Left hindlimb (tissue), 1 donor: ENCODE measurements around the gene KRTAP12-3.
"Not testable (repeated sequence)": the region's sequence is repeated elsewhere in the genome, so short reads cannot be mapped to it uniquely, and the experiment has no call there.

Experiments used
- DNase-seq: peaks from one replicate; pipeline ENCODE4 v3.0.0-alpha.2; 2018

KRTAP12-3 gene

DNA sequence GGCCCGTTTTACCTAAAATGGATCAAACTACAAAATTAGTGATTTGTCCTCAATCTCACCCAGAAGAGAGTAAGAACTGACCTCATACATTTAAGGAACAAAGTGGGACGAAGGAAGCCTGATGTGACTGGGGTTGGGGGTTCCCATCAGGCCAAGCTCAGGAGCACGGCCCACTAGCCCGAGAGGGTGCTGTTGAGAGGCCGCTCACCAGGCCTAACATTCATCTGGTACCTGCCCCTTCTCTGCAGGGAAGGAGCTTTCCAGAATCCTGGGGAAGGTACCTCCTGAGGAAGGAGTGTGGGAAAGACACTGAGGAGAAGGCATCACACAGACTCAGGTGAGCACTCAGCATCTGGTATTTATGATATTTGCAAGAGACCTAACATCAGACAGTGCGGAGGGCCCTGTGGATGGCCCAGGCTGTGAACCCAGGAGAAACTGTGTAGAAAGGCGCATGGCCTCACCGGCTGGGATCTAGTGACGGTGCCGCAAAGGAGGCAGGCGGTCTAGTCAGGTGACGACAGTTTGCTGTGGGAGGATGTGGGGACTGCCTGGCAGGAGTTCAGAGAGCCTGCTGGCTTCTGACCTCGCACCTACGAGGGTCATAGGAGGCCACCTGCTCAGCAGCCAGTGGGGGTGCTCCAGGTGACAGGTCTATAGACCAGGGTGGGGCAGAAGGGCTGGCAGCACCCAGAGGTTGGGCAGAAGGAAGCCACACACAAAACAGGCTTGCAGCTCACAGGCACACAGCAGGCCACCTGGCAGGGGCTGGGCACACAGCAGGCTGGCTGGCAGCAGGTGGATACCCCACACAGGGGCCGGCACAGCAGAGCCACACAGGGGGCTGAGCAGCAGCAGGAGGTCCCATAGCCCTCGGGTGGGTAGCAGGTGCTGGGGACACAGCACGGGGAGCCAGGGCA is 3.8 kb upstream of the KRTAP12-3 start:
- DNase-seq = no peak

DNA sequence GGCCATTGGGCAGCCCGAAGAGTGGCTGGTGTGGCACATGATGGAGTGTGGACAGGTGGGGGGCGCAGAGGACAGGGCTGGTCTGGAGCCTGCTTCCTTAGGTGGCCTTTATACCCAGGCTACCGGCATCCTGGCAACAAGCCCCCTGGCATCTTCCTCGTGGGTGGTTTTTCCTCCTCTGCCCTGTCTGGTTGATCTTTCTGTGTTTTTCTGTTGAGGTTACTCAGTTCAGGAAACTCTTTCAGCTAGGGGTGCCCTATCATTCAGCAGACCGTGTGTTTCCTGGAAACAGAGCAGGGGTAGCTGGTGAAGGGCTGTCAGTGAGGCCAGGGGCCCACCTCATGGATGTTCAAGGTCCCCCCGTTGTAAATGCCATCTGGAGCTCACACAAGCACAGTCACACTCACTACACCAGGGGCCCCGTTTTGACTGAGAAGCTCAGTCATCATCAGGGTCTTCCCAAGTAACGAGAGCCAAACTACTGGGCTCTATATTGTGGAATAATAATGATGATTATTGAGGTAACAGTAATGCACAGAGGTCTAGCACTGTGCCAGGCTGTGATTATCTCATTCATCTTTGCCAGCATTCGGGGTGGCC is 3.1 kb upstream of the KRTAP12-3 start, which contains the start of gene KRTAP12-4:
Gene KRTAP12-4, minus strand, starts transcription at position 84 of the 600 bp plus-strand sequence. Its CDS starts 45 bp downstream, at position 39.
- DNase-seq = no peak

- no peak for DNase-seq
These were observed 864 bp upstream of the KRTAP12-3 start for GRCh38 chr21:44656868-44657267.

GRCh38 chr21:44658541-44658910 is 794 bp downstream of the KRTAP12-3 start:
- no peak for DNase-seq

- DNase-seq = no peak
These were observed 1.3 kb downstream of the KRTAP12-3 start for GRCh38 chr21:44658913-44659595.

GRCh38 chr21:44661567-44661966 is 3.8 kb downstream of the KRTAP12-3 start:
- DNase-seq = not testable (repeated sequence)

GRCh38 chr21:44664691-44665090 is 7.0 kb downstream of the KRTAP12-3 start:
- no peak for DNase-seq

GRCh38 chr21:44666401-44667320 is 8.9 kb downstream of the KRTAP12-3 start, which contains the start of gene KRTAP12-2:
Gene KRTAP12-2 (minus strand): TSS chr21:44666927. CDS start chr21:44666886, 41 bp downstream.
- DNase-seq = no peak

- DNase-seq = no peak
These were observed 9.9 kb downstream of the KRTAP12-3 start for GRCh38 chr21:44667612-44668011.

DNA sequence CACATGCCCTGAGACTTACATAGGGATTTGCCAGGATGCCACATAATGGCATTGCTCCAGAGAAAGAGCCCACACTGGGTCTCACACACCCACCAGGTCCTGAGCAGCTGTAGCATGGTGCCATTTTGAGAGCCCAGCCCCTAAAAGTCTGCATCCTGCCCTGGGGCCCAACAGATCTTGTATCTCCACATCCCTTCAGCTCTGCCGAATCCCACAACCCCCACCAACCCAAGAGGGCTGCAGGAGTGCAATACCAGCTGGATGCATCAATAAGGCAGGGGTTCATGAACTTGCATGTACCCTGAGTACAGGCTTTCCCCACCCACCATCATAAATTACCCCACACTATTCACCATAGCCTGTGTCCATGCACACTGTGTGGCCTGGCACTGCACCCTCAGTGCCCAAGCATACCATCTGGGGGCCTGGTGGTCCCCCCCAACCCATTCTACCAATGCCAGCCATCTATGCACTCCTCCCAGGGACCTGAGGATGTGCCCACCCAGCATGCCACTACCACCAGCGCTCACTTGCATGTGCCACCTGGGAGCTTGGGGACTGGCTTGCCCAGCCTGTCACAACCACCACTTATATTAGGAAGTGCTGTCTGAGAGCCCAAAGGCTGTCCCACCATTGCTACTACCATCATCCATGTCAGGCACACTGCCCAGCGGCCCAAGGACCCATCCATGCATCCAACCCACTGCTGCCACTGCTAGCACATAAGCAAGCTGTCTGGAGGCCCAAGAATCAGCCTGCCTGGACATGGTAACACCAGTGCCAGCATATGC is 13.1 kb downstream of the KRTAP12-3 start:
- no peak for DNase-seq

DNA sequence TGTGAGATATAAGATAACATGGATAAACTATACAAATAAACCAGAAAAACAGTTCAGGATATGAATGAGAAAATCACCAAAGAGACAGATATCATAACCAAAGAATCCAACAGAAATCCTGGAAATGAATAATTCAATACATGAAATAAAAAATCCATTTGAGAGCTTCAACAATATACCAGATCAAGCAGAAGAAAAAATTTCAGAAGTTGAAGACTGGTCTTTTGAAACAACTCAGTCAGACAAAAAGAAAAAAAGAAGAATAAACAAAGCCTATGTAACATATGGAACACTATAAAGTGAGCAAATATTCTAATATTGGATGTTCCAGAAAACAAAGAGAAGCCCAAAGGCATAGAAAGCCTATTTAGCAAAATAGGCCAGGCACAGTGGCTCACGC is 14.2 kb downstream of the KRTAP12-3 start:
- no peak for DNase-seq

DNA sequence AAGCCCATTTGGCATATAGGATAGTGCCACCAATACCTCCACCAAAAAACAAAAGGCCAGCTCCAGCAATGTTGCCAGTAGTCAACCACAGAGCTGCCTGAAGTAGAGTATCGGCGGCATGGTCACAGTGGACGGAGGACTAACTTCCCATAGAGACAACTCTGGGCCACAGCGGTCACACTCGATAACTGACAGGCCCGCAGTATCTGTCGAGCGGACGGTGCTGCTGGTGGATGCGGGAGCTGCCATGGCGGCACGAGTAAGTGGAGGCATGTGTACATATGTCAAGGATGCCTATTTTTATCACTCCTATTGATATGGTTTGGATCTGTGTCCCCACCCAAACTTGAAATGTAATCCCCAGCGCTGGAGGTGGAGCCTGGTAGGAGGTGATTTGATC is 20.1 kb downstream of the KRTAP12-3 start:
- DNase-seq = no peak

GRCh38 chr21:44681152-44681551 is 23.4 kb downstream of the KRTAP12-3 start:
- no peak for DNase-seq

DNA sequence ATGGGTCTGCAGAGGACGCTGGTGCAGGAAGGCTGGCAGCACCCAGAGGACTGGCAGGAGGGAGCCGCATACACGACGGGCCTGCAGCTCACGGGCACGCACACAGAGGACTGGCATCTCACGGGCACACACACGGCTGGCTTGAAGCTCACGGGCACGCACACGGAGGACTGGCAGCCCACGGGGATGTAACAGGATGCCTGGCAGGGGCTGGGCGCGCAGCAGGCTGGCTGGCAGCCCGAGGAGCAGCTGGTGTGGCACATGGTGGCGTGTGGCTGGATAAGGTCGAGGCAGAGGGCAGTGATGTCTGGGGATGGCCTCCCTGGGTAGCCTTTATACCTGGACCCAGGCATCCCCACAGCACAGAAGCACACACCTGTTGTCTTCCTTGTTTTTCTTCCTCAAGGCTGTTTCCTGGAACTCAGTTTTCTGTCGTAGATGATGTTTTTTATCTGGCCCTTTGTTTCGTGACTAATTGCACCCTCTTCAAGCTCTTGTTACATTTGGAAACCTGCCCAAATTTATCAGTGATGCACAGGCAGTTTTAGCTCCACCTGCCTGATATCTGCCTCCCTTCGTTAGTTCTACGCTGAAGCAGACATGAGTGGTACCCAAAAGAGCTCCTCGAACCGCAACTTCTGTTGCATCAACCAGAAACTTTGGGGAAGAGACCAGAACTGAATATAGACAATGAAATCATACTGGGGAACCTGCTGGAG is 24.3 kb downstream of the KRTAP12-3 start, which contains the start of gene KRTAP12-1:
Gene KRTAP12-1, minus strand, starts transcription at position 303 of the 719 bp plus-strand sequence. Its CDS starts 40 bp downstream, at position 263.
- DNase-seq = no peak

- no peak for DNase-seq
These were observed 24.9 kb downstream of the KRTAP12-3 start for GRCh38 chr21:44682580-44683151.

- no peak for DNase-seq
These were observed 26.3 kb downstream of the KRTAP12-3 start for GRCh38 chr21:44684077-44684476.

DNA sequence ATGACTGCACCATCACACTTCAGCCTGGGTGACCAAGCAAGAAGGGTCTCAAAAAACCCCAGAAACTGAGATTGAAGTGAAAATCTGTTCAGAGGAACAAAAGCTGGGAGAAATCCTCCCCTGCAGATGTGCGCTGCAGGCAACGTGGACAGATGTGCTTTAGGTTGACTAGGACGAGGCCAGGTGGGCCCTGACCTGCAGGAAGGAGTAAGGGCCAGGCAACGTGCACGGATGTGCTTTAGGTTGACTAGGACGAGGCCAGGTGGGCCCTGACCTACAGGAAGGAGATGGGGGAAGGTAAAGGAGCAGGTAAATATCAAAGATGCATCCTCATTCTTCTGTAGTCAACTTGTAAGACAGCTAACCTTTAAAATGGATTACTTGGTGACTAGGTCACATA is 26.8 kb downstream of the KRTAP12-3 start:
- no peak for DNase-seq

- not testable (repeated sequence) for DNase-seq
These were observed 27.3 kb downstream of the KRTAP12-3 start for GRCh38 chr21:44685050-44685449.

DNA sequence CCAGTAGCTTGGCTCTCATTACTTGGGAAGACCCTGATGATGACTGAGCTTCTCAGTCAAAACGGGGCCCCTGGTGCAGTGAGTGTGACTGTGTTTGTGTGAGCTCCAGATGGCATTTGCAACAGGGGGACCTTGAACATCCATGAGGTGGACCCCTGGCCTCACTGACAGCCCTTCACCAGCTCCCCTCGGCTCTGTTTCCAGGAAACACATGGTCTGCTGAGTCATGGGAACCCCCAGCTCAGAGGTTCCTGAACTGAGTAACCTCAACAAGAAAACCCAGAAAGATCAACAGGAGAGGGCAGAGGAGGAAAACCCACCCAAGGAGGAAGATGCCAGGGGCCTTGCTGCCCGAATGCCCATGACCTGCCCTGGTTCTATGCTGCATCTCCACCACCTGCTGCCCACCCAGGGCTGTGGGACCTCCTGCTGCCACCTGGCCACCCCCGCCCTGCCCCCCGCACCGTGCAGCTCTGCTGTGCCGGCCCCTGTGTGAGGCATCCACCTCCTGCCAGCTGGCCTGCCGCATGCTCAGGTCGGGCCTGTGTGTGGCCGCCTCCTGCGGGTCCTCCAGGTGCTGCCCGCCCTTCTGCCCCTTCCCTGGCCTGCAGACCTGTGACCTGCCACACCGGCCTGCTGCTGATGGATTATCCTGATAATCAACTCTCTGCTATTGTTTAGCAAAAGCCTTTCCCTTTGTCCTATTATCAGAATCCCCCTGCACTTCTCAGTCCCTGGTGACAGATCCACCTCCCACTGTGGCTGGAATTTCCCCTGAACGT is 28.5 kb downstream of the KRTAP12-3 start:
- DNase-seq = no peak
